Measurements from ENCODE around the gene PIK3CA. TPM values are rescaled to one million over a fixed set of nuclear protein-coding genes. Genes with fewer than 3 reads are reported as not detected.

The PIK3CA gene
- total RNA-seq, 2 experiments from 2014 or later, result 57.1 to 63.1 TPM

- ChIA-PET POLR2A (no interaction called here), CTCF (interaction anchor here (1.5 kb wide), 1 partner anchor 36 kb away, joined by 3 read pairs; no protein-coding TSS in a partner anchor)
- Mint-ChIP-seq H3K27me3 (peaks cover 45% of the 10 kb centered on the region), H3K4me3 (no peak overlapping the region), H3K9me3 (no peaks in the 10 kb centered on the region), H3K4me1 (ENCODE audit: low read depth) (no peaks in the 10 kb centered on the region), H3K36me3 (ENCODE audit: low read depth) (no peaks in the 10 kb centered on the region), H3K27ac (no peak overlapping the region)
- no peaks in the 10 kb centered on the region for H3K4me1 ChIP-seq (ENCODE audit: insufficient read depth, low read length)
- no peak for DNase-seq
- no peak for ATAC-seq (ENCODE audit: poor library complexity)
- TF ChIP-seq CTCF (IDR thresholded peaks at IDR 0.05), result no peak
- no peak overlapping the region for H3K27ac ChIP-seq (ENCODE audit: low read depth in 1 of 2, low read length in 2 of 2)
- H3K4me3 ChIP-seq (ENCODE audit: low read length), result no peak overlapping the region
- no peaks in the 10 kb centered on the region for H3K36me3 ChIP-seq (ENCODE audit: insufficient read depth, low read length)
- peaks cover 8% of the 10 kb centered on the region in 2 experiments for H3K27me3 ChIP-seq (ENCODE audit: control insufficient read depth in 1 of 2, insufficient read depth in 2 of 2, low read length in 2 of 2)
- H3K9me3 ChIP-seq (ENCODE audit: control insufficient read depth in 1 of 2, insufficient read depth in 1 of 2, low read length in 2 of 2), result no peaks in the 10 kb centered on the region
- intact Hi-C loops (cut with DNase I, micrococcal nuclease), result loop anchor here in 1 of 2 experiments (5.0 kb wide), 1 partner anchor 138 kb away; no protein-coding TSS in a partner anchor
Measured at GRCh38 chr3:179279837-179280236, 131.7 kb downstream of the PIK3CA start.

- Histone ChIP-seq H3K27me3 (ENCODE audit: control insufficient read depth in 1 of 2, insufficient read depth in 2 of 2, low read length in 2 of 2) (peaks cover 3 to 8% of the 10 kb centered on the region in 2 experiments), H3K36me3 (ENCODE audit: insufficient read depth, low read length) (no peaks in the 10 kb centered on the region), H3K4me1 (ENCODE audit: insufficient read depth, low read length) (no peaks in the 10 kb centered on the region), H3K9me3 (ENCODE audit: control insufficient read depth in 1 of 2, insufficient read depth in 1 of 2, low read length in 2 of 2) (no peaks in the 10 kb centered on the region), H3K4me3 (ENCODE audit: low read length) (no peak overlapping the region), H3K27ac (ENCODE audit: low read depth in 1 of 2, low read length in 2 of 2) (no peak overlapping the region)
- no peak for TF ChIP-seq CTCF (IDR thresholded peaks at IDR 0.05)
- Mint-ChIP-seq H3K27ac (no peak overlapping the region), H3K4me3 (no peak overlapping the region), H3K9me3 (no peaks in the 10 kb centered on the region), H3K36me3 (ENCODE audit: low read depth) (no peaks in the 10 kb centered on the region), H3K27me3 (peaks cover 38% of the 10 kb centered on the region), H3K4me1 (ENCODE audit: low read depth) (no peaks in the 10 kb centered on the region)
- POLR2A ChIA-PET, result no interaction called here
- ATAC-seq (ENCODE audit: poor library complexity), result no peak
- intact Hi-C loops (cut with DNase I, micrococcal nuclease), result no loop called here
- CTCF ChIA-PET, result no interaction called here
- DNase-seq, result no peak
Measured at GRCh38 chr3:179281825-179282224, 133.7 kb downstream of the PIK3CA start.

GRCh38 chr3:179286331-179286730, 138.2 kb downstream of the PIK3CA start:
- no peak for TF ChIP-seq CTCF (IDR thresholded peaks at IDR 0.05)
- Histone ChIP-seq H3K27me3 (ENCODE audit: control insufficient read depth in 1 of 2, insufficient read depth in 2 of 2, low read length in 2 of 2) (peaks cover 0 to 3% of the 10 kb centered on the region in 2 experiments), H3K36me3 (ENCODE audit: insufficient read depth, low read length) (no peaks in the 10 kb centered on the region), H3K9me3 (ENCODE audit: control insufficient read depth in 1 of 2, insufficient read depth in 1 of 2, low read length in 2 of 2) (no peaks in the 10 kb centered on the region), H3K4me3 (ENCODE audit: low read length) (no peak overlapping the region), H3K27ac (ENCODE audit: low read depth in 1 of 2, low read length in 2 of 2) (no peak overlapping the region), H3K4me1 (ENCODE audit: insufficient read depth, low read length) (no peaks in the 10 kb centered on the region)
- Mint-ChIP-seq H3K27ac (no peak overlapping the region), H3K9me3 (no peaks in the 10 kb centered on the region), H3K36me3 (ENCODE audit: low read depth) (no peaks in the 10 kb centered on the region), H3K4me3 (no peak overlapping the region), H3K27me3 (peaks cover 15% of the 10 kb centered on the region), H3K4me1 (ENCODE audit: low read depth) (no peaks in the 10 kb centered on the region)
- intact Hi-C loops (cut with DNase I, micrococcal nuclease), result no loop called here
- no peak for DNase-seq
- ChIA-PET CTCF (no interaction called here), POLR2A (no interaction called here)
- ATAC-seq (ENCODE audit: poor library complexity), result no peak

Measured in CD4-positive, alpha-beta T cell (primary cell).